NCI-H2227 (cell line): ENCODE measurements around the gene PRPF19.

ENCODE experiments used
- DNase-seq: peaks from one replicate; lab custom pipeline; 2025; ENCODE audit not compliant: unreplicated experiment; lab: John Stamatoyannopoulos, UW

PRPF19 gene

GRCh38 chr11:60862171-60862570 lies 44.2 kb downstream of the PRPF19 start:
- DNase-seq, result no peak

- no peak for DNase-seq
Observed at GRCh38 chr11:60860943-60861342, 45.4 kb downstream of the PRPF19 start.

- no peak for DNase-seq
Observed at GRCh38 chr11:60859616-60860250, 46.7 kb downstream of the PRPF19 start.

GRCh38 chr11:60858731-60859464 lies 47.5 kb downstream of the PRPF19 start:
- no peak for DNase-seq

GRCh38 chr11:60858236-60858635 lies 48.1 kb downstream of the PRPF19 start:
- DNase-seq, result no peak

- no peak for DNase-seq
Observed at GRCh38 chr11:60857378-60858232, 48.8 kb downstream of the PRPF19 start.

GRCh38 chr11:60855726-60856633 lies 50.4 kb downstream of the PRPF19 start, which contains the start of gene PTGDR2:
Gene PTGDR2 (minus strand): TSS chr11:60855950. CDS start chr11:60853722, 2,228 bp downstream.
- no peak for DNase-seq

GRCh38 chr11:60854847-60855725 lies 51.3 kb downstream of the PRPF19 start:
- no peak for DNase-seq

GRCh38 chr11:60854140-60854846 lies 52.1 kb downstream of the PRPF19 start:
- DNase-seq, result no peak

- no peak for DNase-seq
Observed at GRCh38 chr11:60852982-60853950, 53.1 kb downstream of the PRPF19 start.

GRCh38 chr11:60852117-60852981 lies 54.0 kb downstream of the PRPF19 start:
- no peak for DNase-seq

GRCh38 chr11:60851327-60852104 lies 54.9 kb downstream of the PRPF19 start:
- DNase-seq, result no peak

- no peak for DNase-seq
Observed at GRCh38 chr11:60849641-60850520, 56.5 kb downstream of the PRPF19 start.

GRCh38 chr11:60848714-60849151 lies 57.7 kb downstream of the PRPF19 start:
- no peak for DNase-seq

- DNase-seq, result no peak
Observed at GRCh38 chr11:60847896-60848295, 58.5 kb downstream of the PRPF19 start.
